ENCODE measurements around the gene NELFA. TPM values are rescaled to one million over a fixed set of nuclear protein-coding genes. Genes with fewer than 3 reads are reported as not detected.

The NELFA gene
- total RNA-seq, 2 donors from 2014 or later: 8.0 to 12.7 TPM

- Histone ChIP-seq H3K36me3 (peaks cover 28% of the 10 kb centered on the region), H3K27ac (no peak overlapping the region), H3K9me3 (no peaks in the 10 kb centered on the region), H3K4me3 (no peak overlapping the region), H3K27me3 (no peaks in the 10 kb centered on the region), H3K4me1 (peaks cover 0 to 12% of the 10 kb centered on the region in 2 donors)
- no peak for DNase-seq (ENCODE audit: low spot score)
- no peak for TF ChIP-seq CTCF (IDR thresholded peaks at IDR 0.05)
Observed at GRCh38 chr4:1962980-1963379, 45.8 kb downstream of the NELFA start.

- no peak for TF ChIP-seq CTCF (IDR thresholded peaks at IDR 0.05)
- peaks cover 28% of the 10 kb centered on the region for H3K36me3 ChIP-seq
Observed at GRCh38 chr4:1961563-1961962, 47.2 kb downstream of the NELFA start.

GRCh38 chr4:1961038-1961437 lies 47.7 kb downstream of the NELFA start:
- no peak for TF ChIP-seq CTCF (IDR thresholded peaks at IDR 0.05)
- no peak overlapping the region for H3K27ac ChIP-seq
- peaks cover 0 to 12% of the 10 kb centered on the region in 2 donors for H3K4me1 ChIP-seq
- DNase-seq (ENCODE audit: low spot score): no peak
- no peak overlapping the region for H3K4me3 ChIP-seq
- H3K36me3 ChIP-seq: peaks cover 28% of the 10 kb centered on the region
- H3K9me3 ChIP-seq: no peaks in the 10 kb centered on the region
- no peaks in the 10 kb centered on the region for H3K27me3 ChIP-seq

More at GRCh38 chr4:1961563-1961962, 47.2 kb downstream of the NELFA start:
- no peak for DNase-seq (ENCODE audit: low spot score)
- Histone ChIP-seq H3K27me3 (no peaks in the 10 kb centered on the region), H3K4me1 (peaks cover 0 to 12% of the 10 kb centered on the region in 2 donors), H3K4me3 (no peak overlapping the region), H3K27ac (no peak overlapping the region), H3K9me3 (no peaks in the 10 kb centered on the region)

GRCh38 chr4:1960170-1960825 lies 48.5 kb downstream of the NELFA start:
- H3K36me3 ChIP-seq: peaks cover 34% of the 10 kb centered on the region
- H3K27ac ChIP-seq: no peak overlapping the region
- no peak for TF ChIP-seq CTCF (IDR thresholded peaks at IDR 0.05)
- DNase-seq (ENCODE audit: low spot score): no peak
- no peaks in the 10 kb centered on the region for H3K27me3 ChIP-seq
- peaks cover 0 to 12% of the 10 kb centered on the region in 2 donors for H3K4me1 ChIP-seq
- H3K9me3 ChIP-seq: no peaks in the 10 kb centered on the region
- H3K4me3 ChIP-seq: no peak overlapping the region

- Histone ChIP-seq H3K27ac (no peak overlapping the region), H3K27me3 (no peaks in the 10 kb centered on the region), H3K9me3 (no peaks in the 10 kb centered on the region), H3K36me3 (peaks cover 37% of the 10 kb centered on the region), H3K4me1 (peaks cover 0 to 12% of the 10 kb centered on the region in 2 donors), H3K4me3 (no peak overlapping the region)
- no peak for TF ChIP-seq CTCF (IDR thresholded peaks at IDR 0.05)
- DNase-seq (ENCODE audit: low spot score): no peak
Observed at GRCh38 chr4:1959104-1959384, 49.7 kb downstream of the NELFA start.

Measured in right atrium auricular region (tissue), 2 donors.